Chondrocyte (in vitro differentiated cells): Measurements from ENCODE around the gene EPB41L5. TPM values are rescaled to one million over a fixed set of nuclear protein-coding genes. Genes with fewer than 3 reads are reported as not detected.

Experiments used
- DNase-seq: peaks from one replicate; pipeline ENCODE4 v3.0.0; 2021; ENCODE audit warnings: mixed read lengths, low spot score
- H3K27ac Mint-ChIP-seq: one replicate; pipeline ENCODE4 v1.8.0; 2021; ENCODE audit warnings: mild to moderate bottlenecking, moderate library complexity, mixed read lengths; ENCODE audit not compliant: unreplicated experiment
- H3K27me3 Mint-ChIP-seq: 2 replicates; pipeline ENCODE4 v1.8.0; 2021; ENCODE audit warnings: low read depth, mixed read lengths
- H3K36me3 Mint-ChIP-seq: 2 replicates; pipeline ENCODE4 v1.8.0; 2021; ENCODE audit warnings: low read depth, mixed read lengths
- H3K4me1 Mint-ChIP-seq: 2 replicates; pipeline ENCODE4 v1.8.0; 2021; ENCODE audit warnings: low read depth, mild to moderate bottlenecking, mixed read lengths
- H3K4me3 Mint-ChIP-seq: one replicate; pipeline ENCODE4 v1.8.0; 2021; ENCODE audit warnings: mild to moderate bottlenecking, moderate library complexity, mixed read lengths; ENCODE audit not compliant: unreplicated experiment
- H3K9me3 Mint-ChIP-seq: 2 replicates; pipeline ENCODE4 v1.8.0; 2021; ENCODE audit warnings: low read depth, mixed read lengths
- total RNA-seq: library from RNA; stranded (reverse); gene quantifications from 3 replicates; pipeline ENCODE4 v1.2.1, GENCODE V29; 2021
- TF ChIP-seq, protein P1 (sequence below): fragments of 200-600 bp; sonication (generic); IDR thresholded peaks from 2 replicates; pipeline ENCODE4 v1.5.0; 2021; ENCODE audit warnings: antibody characterized with exemption, mild to moderate bottlenecking, moderate library complexity

Gene EPB41L5
- total RNA-seq, 1 donor from 2014 or later = 13.0 TPM

DNA sequence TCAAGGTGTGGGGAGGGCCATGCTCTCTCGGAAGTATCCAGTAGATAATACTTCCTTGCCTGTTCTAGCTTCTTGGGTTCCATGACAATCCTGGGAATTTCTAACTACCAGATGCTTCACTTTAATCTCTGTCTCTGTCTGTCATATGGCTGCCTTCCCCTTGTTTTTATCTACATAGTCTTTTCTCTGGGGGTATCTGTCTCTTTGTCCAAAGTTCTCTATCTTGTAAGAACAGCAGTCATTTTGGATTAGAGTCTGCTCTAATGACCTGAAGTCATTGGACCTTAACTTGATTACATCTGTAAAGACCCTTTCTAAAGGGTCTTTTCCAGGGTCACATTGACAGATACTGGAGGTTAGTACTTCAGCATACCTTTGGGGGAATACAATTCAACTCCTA lies 11.4 kb upstream of the EPB41L5 start:
- Mint-ChIP-seq H3K27me3 (no peaks in the 10 kb centered on the region), H3K36me3 (no peaks in the 10 kb centered on the region), H3K4me1 (no peaks in the 10 kb centered on the region), H3K9me3 (no peaks in the 10 kb centered on the region), H3K4me3 (no peak overlapping the region), H3K27ac (no peak overlapping the region)
- TF ChIP-seq, protein P1, sequence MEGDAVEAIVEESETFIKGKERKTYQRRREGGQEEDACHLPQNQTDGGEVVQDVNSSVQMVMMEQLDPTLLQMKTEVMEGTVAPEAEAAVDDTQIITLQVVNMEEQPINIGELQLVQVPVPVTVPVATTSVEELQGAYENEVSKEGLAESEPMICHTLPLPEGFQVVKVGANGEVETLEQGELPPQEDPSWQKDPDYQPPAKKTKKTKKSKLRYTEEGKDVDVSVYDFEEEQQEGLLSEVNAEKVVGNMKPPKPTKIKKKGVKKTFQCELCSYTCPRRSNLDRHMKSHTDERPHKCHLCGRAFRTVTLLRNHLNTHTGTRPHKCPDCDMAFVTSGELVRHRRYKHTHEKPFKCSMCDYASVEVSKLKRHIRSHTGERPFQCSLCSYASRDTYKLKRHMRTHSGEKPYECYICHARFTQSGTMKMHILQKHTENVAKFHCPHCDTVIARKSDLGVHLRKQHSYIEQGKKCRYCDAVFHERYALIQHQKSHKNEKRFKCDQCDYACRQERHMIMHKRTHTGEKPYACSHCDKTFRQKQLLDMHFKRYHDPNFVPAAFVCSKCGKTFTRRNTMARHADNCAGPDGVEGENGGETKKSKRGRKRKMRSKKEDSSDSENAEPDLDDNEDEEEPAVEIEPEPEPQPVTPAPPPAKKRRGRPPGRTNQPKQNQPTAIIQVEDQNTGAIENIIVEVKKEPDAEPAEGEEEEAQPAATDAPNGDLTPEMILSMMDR = no peak
- no peak for DNase-seq

DNA sequence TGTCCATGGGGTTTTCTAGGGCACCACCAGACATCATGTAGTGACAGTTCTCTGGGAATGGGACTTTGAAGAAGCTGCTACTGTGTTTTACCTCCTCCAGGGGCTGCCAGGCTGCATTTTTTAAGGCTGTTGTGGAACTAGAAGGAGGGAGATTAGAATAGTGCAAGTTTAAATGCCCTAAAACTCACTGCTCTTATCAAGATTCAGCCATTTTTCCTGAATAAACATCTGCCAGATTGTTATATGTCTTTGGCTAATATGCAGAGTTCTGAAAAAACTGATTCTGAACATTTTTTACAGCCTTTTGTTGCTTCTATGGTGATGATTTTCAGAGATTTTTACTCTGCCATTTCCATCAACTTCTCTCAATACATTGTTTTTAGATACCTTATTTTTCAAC lies 8.6 kb upstream of the EPB41L5 start:
- Mint-ChIP-seq H3K4me1 (no peaks in the 10 kb centered on the region), H3K9me3 (no peaks in the 10 kb centered on the region), H3K27me3 (no peaks in the 10 kb centered on the region), H3K4me3 (no peak overlapping the region), H3K36me3 (no peaks in the 10 kb centered on the region), H3K27ac (no peak overlapping the region)
- DNase-seq = no peak
- TF ChIP-seq, protein P1 = no peak

DNA sequence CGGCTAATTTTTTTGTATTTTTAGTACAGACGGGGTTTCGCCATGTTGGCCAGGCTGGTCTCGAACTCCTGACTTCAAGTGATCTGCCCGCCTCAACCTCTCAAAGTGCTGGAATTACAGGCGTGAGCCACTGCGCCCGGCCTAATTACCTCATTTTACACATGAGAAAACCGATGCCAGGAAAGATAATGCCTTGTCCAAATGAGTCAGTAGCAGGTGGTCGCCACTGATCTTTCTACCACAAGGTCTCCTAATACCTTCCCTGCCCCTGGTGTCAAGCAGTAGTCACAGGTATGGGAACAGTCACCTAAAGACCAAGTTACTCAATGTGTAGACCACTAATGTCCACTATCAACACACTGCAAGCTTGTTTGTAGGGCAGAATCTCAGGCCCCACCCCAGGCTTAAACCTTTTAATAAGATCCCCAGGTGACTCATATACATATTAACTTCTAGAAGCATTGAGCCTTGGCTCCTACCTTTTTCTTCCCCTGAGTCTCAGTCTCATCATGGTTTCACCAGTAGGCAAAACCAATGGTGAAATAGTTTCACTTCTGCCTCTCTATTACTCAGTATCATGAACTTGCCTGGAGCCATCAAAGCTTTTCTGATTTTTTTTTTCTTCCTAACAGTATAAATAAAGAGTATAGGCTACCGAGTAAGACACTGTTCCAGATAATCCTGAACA lies 6.9 kb upstream of the EPB41L5 start:
- no peaks in the 10 kb centered on the region for H3K4me1 Mint-ChIP-seq
- H3K27me3 Mint-ChIP-seq = no peaks in the 10 kb centered on the region
- no peaks in the 10 kb centered on the region for H3K9me3 Mint-ChIP-seq
- TF ChIP-seq, protein P1 = no peak
- no peak overlapping the region for H3K4me3 Mint-ChIP-seq
- no peak for DNase-seq
- no peak overlapping the region for H3K27ac Mint-ChIP-seq
- no peaks in the 10 kb centered on the region for H3K36me3 Mint-ChIP-seq

DNA sequence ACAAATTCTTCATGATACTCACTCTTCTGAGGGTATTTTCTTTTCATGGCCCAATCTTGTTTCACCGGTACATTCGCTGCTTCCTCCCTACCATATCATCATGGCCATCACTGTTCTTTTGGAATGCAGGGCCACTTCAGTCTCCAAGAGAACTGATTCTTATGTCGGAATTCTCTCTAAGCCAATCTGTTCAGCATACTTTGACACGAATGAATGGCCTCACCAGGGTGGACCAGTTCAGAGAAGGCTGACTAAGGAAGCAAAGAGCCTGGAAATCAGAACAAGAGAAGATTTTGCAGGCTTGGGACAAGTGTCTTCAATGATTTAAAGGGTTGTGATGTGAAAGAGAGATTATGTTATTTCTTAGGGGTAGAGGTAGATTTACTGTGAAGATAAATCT lies 5.0 kb upstream of the EPB41L5 start:
- Mint-ChIP-seq H3K4me1 (peaks cover 7% of the 10 kb centered on the region), H3K27me3 (no peaks in the 10 kb centered on the region), H3K9me3 (no peaks in the 10 kb centered on the region), H3K36me3 (no peaks in the 10 kb centered on the region), H3K27ac (no peak overlapping the region), H3K4me3 (no peak overlapping the region)
- no peak for DNase-seq
- TF ChIP-seq, protein P1 = no peak

DNA sequence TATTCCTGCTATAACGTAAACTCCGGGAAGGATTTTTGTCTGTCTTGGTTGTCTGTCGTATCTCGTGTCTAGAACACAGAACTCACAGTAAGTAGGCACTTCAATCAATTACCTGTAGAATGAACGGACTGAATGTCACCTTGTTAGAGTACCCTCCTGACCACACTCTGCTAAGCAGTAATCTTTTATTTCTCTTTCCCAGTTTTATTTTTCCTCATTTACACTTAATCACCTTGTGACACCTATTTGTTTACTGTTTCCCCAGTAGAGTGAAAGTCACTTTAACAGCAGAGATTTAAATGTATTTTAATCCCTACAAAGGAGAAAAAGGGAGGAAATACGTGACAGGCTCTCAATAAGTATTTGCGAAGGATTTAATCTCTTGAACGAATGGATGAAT lies 514 bp upstream of the EPB41L5 start:
- H3K27ac Mint-ChIP-seq = peak overlapping the region; percentile 76
- H3K9me3 Mint-ChIP-seq = no peaks in the 10 kb centered on the region
- H3K27me3 Mint-ChIP-seq = no peaks in the 10 kb centered on the region

More for the DNA sequence above, 514 bp upstream of the EPB41L5 start:
- DNase-seq = no peak
- Mint-ChIP-seq H3K4me1 (peaks cover 16% of the 10 kb centered on the region), H3K36me3 (no peaks in the 10 kb centered on the region), H3K4me3 (peak overlapping the region; percentile 83)
- TF ChIP-seq, protein P1 = no peak
